GM19238 (cell line): ENCODE measurements around the gene COPZ2.
"Not testable (repeated sequence)": the region's sequence is repeated elsewhere in the genome, so short reads cannot be mapped to it uniquely, and the experiment has no call there.

Experiments used
- DNase-seq: peaks from one replicate; pipeline ENCODE4 v3.0.0; 2011; ENCODE audit warnings: low spot score; ENCODE audit not compliant: insufficient read length

Gene COPZ2

GRCh38 chr17:48037036-48037837 is at the start of gene COPZ2:
TSS of gene COPZ2 (minus strand) at chr17:48037797. CDS start at chr17:48037777, 20 bp downstream.
- peak; percentile 49 for DNase-seq

DNA sequence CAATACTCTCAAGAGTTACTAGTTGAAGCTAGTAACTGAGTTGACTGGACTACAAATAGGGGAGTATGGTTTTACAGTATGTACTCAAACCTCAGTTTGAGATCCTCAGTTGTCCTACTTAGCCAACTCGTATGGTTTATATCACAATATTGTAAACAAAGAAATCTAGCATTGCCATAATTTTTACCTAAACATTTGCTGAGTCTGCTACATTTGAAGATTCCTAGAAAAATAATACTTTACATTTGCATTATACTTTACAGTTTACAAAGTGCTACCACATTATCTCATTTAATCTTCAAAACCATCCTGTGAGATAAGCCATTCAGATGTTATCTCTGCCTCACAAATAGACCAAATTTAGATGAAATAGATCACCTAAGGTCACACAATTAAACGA is 47.3 kb upstream of the COPZ2 start:
- DNase-seq, result no peak

- no peak for DNase-seq
These were observed 44.3 kb upstream of the COPZ2 start for GRCh38 chr17:48081858-48082257.

GRCh38 chr17:48077152-48077551 is 39.6 kb upstream of the COPZ2 start:
- not testable (repeated sequence) for DNase-seq

DNA sequence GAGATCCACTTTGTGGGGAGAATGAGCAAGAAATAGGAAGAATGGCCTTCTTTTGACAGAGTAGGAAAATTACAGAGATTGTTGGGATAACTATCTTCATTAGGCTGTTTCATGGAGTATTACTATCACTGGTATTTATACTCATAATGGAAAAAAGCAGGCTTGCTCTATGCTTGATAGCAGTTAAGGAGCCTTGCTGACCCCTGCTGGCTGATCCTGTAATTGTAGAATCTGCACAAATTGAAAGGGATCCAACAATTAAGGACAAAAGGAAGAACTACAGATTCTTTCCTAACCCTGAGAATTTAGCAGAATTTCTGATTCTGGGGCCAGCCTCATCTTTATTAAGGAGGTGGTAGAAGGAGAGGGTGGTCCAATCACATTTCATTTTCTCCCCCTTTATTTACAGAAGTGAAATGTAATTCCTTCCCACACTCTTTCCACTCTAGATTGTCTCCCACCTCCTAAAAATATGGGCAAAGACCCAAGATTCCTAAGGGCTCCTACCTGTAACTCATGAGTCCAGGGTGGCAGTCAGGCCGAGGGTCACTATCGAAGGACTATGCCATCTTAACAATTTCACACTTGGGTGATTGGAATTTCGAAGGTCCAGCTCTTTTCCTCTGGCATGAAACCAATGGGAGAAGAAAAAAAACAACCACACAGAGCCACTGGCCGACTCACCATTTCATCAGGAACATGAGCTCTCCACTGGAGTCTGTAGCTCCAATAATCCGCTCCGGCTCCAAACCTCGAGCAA is 36.9 kb upstream of the COPZ2 start:
- DNase-seq, result no peak

DNA sequence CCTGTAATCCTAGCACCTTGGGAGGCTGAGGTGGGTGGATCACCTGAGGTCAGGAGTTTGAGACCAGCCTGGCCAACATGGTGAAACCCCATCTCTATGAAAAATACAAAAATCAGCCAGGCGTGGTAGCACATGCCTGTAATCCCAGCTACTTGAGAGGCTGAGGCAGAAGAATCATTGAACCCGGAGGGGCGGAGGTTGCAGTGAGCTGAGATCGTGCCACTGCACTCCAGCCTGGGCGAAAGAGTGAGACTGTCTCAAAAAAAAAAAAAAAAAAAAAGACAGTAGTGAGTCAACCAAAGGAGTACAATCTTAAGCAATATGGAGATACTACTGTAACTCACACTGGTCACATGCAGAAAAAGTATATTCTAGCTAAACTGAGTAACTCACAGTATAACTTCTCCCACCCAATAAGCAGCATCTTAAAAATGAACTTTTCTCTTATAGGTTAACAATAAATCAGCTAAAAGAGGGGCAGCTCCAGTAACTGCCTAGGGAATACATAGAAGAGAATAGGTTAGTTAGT is 36.0 kb upstream of the COPZ2 start:
- DNase-seq, result not testable (repeated sequence)

GRCh38 chr17:48072811-48073210 is 35.2 kb upstream of the COPZ2 start:
- not testable (repeated sequence) for DNase-seq

- no peak for DNase-seq
These were observed 34.1 kb upstream of the COPZ2 start for GRCh38 chr17:48071654-48072053.

GRCh38 chr17:48070195-48070594 is 32.6 kb upstream of the COPZ2 start:
- no peak for DNase-seq

- no peak for DNase-seq
These were observed 30.9 kb upstream of the COPZ2 start for GRCh38 chr17:48068491-48068961.

GRCh38 chr17:48067808-48068207 is 30.2 kb upstream of the COPZ2 start:
- not testable (repeated sequence) for DNase-seq

GRCh38 chr17:48067245-48067644 is 29.6 kb upstream of the COPZ2 start:
- no peak for DNase-seq

DNA sequence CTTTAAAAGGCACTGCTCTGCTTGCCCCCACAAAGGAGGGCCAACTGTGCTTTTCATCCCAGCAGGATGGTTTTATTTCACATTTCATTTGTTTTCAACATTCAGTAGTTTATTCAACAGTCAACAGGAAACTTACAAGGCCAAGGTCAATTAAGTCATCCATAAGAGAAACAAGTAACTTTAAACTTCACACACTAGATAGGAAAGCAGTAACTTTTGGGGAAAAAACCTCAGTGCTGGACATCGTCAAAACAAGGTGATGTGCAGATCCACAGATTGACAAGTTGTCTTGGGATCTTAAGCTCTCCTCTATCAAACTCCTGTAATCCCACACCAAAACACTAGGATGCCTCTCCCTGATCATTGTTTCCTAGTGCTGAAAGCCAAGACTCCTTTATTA is 29.1 kb upstream of the COPZ2 start:
- DNase-seq, result no peak

GRCh38 chr17:48066192-48066591 is 28.6 kb upstream of the COPZ2 start:
- no peak for DNase-seq

DNA sequence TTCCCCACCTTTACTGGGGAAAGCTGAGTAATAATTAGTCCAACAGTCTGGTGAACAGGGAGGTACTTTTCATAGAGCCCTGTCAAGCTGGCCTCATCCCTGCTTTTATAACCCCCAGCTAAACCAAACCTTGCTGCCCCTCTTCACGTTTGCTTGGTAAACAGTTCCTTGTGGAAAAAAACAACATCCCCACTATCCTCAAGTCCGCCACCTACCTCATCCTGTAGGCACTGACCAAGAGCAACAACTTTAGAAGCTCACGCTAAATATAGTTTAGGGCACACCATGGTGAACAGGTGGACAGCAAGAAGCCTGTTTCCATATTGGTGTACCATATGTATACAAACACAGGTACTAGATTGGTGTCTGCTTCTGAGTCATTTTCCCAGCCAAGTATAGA is 27.0 kb upstream of the COPZ2 start:
- DNase-seq, result no peak

DNA sequence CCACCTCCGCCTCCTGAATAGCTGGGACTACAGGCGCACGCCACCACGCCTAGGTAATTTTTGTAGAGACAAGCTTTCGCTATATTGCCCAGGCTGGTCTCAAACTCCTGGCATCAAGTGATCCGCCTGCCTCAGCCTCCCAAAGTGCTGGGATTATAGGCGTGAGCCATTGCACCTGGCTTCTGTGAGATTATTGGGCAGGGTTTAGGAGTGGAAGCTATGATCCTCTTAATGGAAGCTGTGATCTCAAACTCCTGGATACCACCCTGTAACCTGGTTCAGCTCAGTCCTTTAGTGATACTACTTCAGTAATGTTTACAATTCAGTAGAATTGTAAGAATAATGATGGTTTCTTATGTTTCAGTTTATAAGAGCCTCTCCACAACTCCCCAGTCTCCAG is 24.7 kb upstream of the COPZ2 start:
- DNase-seq, result no peak

DNA sequence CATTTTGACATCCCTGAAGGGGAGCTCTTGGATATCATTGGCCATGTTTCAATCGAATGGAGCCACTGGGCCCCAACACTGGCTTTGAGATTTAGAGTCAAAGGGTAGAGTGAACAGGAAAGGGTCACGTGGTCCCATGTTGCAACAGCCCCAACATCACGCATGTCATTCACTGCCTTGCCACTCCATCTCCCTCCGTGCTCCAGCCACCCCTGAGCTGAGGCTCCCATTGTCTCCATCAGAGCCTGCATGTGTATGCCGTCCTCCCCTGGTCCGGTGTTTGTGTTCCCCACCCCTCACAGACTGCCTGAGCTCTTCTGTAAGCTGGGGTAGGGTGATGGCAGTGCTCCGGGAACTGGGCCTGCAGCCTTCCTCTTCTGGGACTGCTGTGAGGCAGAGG is 22.7 kb upstream of the COPZ2 start:
- no peak for DNase-seq

DNA sequence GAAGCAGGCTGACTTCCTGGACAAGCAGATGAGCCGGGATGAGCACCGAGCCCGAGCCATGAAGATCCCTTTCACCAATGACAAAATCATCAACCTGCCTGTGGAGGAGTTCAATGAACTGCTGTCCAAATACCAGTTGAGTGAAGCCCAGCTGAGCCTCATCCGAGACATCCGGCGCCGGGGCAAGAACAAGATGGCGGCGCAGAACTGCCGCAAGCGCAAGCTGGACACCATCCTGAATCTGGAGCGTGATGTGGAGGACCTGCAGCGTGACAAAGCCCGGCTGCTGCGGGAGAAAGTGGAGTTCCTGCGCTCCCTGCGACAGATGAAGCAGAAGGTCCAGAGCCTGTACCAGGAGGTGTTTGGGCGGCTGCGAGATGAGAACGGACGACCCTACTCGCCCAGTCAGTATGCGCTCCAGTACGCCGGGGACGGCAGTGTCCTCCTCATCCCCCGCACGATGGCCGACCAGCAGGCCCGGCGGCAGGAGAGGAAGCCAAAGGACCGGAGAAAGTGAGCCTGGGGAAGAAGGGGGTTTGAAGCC is 21.6 kb upstream of the COPZ2 start:
- no peak for DNase-seq

DNA sequence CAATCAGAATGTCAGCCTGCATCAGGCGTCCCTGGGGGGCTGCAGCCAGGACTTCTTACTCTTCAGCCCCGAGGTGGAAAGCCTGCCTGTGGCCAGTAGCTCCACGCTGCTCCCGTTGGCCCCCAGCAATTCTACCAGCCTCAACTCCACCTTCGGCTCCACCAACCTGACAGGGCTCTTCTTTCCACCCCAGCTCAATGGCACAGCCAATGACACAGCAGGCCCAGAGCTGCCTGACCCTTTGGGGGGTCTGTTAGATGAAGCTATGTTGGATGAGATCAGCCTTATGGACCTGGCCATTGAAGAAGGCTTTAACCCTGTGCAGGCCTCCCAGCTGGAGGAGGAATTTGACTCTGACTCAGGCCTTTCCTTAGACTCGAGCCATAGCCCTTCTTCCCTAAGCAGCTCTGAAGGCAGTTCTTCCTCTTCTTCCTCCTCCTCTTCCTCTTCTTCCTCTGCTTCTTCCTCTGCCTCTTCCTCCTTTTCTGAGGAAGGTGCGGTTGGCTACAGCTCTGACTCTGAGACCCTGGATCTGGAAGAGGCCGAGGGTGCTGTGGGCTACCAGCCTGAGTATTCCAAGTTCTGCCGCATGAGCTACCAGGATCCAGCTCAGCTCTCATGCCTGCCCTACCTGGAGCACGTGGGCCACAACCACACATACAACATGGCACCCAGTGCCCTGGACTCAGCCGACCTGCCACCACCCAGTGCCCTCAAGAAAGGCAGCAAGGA is 21.0 kb upstream of the COPZ2 start:
- DNase-seq, result no peak

- DNase-seq, result no peak
These were observed 20.0 kb upstream of the COPZ2 start for GRCh38 chr17:48057626-48058025.

GRCh38 chr17:48056879-48057278 is 19.3 kb upstream of the COPZ2 start:
- no peak for DNase-seq
